MM.1S (cell line): ENCODE measurements around the gene PPP6R1.

Source experiments
- DNase-seq: peaks from one replicate; pipeline ENCODE4 v3.0.0-alpha.2; 2015
- H2AFZ ChIP-seq: fragments of 300-600 bp; sonication (generic); 2 replicates; pipeline ENCODE4 v1.6.0; 2016; ENCODE audit warnings: antibody characterized with exemption, low read length
- H3F3A ChIP-seq: fragments of 300-600 bp; sonication (generic); 2 replicates; pipeline ENCODE4 v1.6.1; 2016; ENCODE audit warnings: mild to moderate bottlenecking, antibody characterized with exemption, low read length, moderate library complexity, mixed read lengths; ENCODE audit not compliant: insufficient read depth
- H3K27ac ChIP-seq: fragments of 300-600 bp; sonication (generic); 2 replicates; pipeline ENCODE4 v1.5.1; 2016; ENCODE audit warnings: mild to moderate bottlenecking, low read length
- H3K27me3 ChIP-seq: fragments of 300-600 bp; sonication (generic); replicated peaks from 2 replicates; pipeline ENCODE4 v1.6.0; 2016; ENCODE audit warnings: low read length; ENCODE audit not compliant: insufficient read depth
- H3K36me3 ChIP-seq: fragments of 300-600 bp; sonication (generic); replicated peaks from 2 replicates; pipeline ENCODE4 v1.6.1; 2016; ENCODE audit warnings: mild to moderate bottlenecking, low read length, mixed read lengths; ENCODE audit not compliant: insufficient read depth
- H3K4me1 ChIP-seq: fragments of 300-600 bp; sonication (generic); 2 replicates; pipeline ENCODE4 v1.6.1; 2016; ENCODE audit warnings: low read length, mixed read lengths
- H3K4me2 ChIP-seq: fragments of 300-600 bp; sonication (generic); 2 replicates; pipeline ENCODE4 v1.6.0; 2016; ENCODE audit warnings: low read depth, low read length
- H3K4me3 ChIP-seq: fragments of 300-600 bp; sonication (generic); 2 replicates; pipeline ENCODE4 v1.5.1; 2016; ENCODE audit warnings: low read length, mixed read lengths
- H3K79me2 ChIP-seq: fragments of 300-600 bp; sonication (generic); 2 replicates; pipeline ENCODE4 v1.6.1; 2016; ENCODE audit warnings: mixed run types, low read length, mixed read lengths
- H3K9ac ChIP-seq: fragments of 300-600 bp; sonication (generic); 2 replicates; pipeline ENCODE4 v1.6.1; 2016; ENCODE audit warnings: low read length, mixed read lengths
- H3K9me2 ChIP-seq: fragments of 300-600 bp; sonication (generic); replicated peaks from 2 replicates; pipeline ENCODE4 v1.6.1; 2016; ENCODE audit warnings: mild to moderate bottlenecking, low read length, mixed read lengths; ENCODE audit not compliant: insufficient read depth
- H3K9me3 ChIP-seq: fragments of 300-600 bp; sonication (generic); replicated peaks from 2 replicates; pipeline ENCODE4 v1.6.1; 2016; ENCODE audit warnings: mild to moderate bottlenecking, low read length, mixed read lengths; ENCODE audit not compliant: insufficient read depth
- H4K20me1 ChIP-seq: fragments of 300-600 bp; sonication (generic); 2 replicates; pipeline ENCODE4 v1.6.1; 2016; ENCODE audit warnings: mild to moderate bottlenecking, low read length, moderate library complexity, mixed read lengths; ENCODE audit not compliant: insufficient read depth
- CTCF ChIP-seq: fragments of 300-600 bp; sonication (generic); IDR thresholded peaks from 2 replicates; pipeline ENCODE4 v1.5.1; 2016; ENCODE audit warnings: antibody characterized with exemption, low read length, mixed read lengths
- EZH2 ChIP-seq: fragments of 300-600 bp; sonication (generic); optimal IDR thresholded peaks from 2 replicates; pipeline ENCODE3; 2017; ENCODE audit warnings: low read depth, mild to moderate bottlenecking, antibody characterized with exemption, low read length, mixed read lengths
- EZH2phosphoT487 ChIP-seq: fragments of 300-600 bp; sonication (generic); IDR thresholded peaks from 2 replicates; pipeline ENCODE4 v1.6.1; 2018; ENCODE audit warnings: antibody characterized with exemption, low read length

The PPP6R1 gene

GRCh38 chr19:55229145-55229788 lies 29.6 kb downstream of the PPP6R1 start:
- H3K4me3 ChIP-seq = no peak overlapping the region

GRCh38 chr19:55228403-55229031 lies 30.3 kb downstream of the PPP6R1 start, which contains the start of gene TMEM86B:
Gene TMEM86B (minus strand): TSS chr19:55228763. CDS start chr19:55228741, 22 bp downstream.
- peaks cover 15% of the 10 kb centered on the region for H3K79me2 ChIP-seq
- H2AFZ ChIP-seq = no peak within 1 kb of the TSS
- no peak within 1 kb of the TSS for H3K4me2 ChIP-seq
- H3K4me3 ChIP-seq = no peak within 1 kb of the TSS
- peaks cover 5% of the 10 kb centered on the region; the same call in 1 of the 2 replicates for H4K20me1 ChIP-seq
- no peak within 1 kb of the TSS for H3K27ac ChIP-seq
- no peaks in the 10 kb centered on the region for H3F3A ChIP-seq
- H3K36me3 ChIP-seq = peaks cover 13% of the 10 kb centered on the region; the same call in 1 of the 2 replicates
- H3K27me3 ChIP-seq = no peaks in the 10 kb centered on the region
- H3K9me3 ChIP-seq = no peaks in the 10 kb centered on the region
- H3K9ac ChIP-seq = no peak within 1 kb of the TSS
- no peak for TF ChIP-seq EZH2
- no peak for TF ChIP-seq CTCF
- no peak for TF ChIP-seq EZH2phosphoT487
- DNase-seq = no peak
- H3K4me1 ChIP-seq = no peaks in the 10 kb centered on the region
- H3K9me2 ChIP-seq = no peaks in the 10 kb centered on the region

More at GRCh38 chr19:55229145-55229788, 29.6 kb downstream of the PPP6R1 start:
- Histone ChIP-seq H3K9me2 (no peaks in the 10 kb centered on the region), H3F3A (no peaks in the 10 kb centered on the region), H3K9ac (no peak overlapping the region), H3K36me3 (peaks cover 13% of the 10 kb centered on the region; the same call in 1 of the 2 replicates), H3K4me1 (no peaks in the 10 kb centered on the region), H3K27me3 (no peaks in the 10 kb centered on the region), H3K9me3 (no peaks in the 10 kb centered on the region), H2AFZ (no peak overlapping the region), H4K20me1 (peaks cover 5% of the 10 kb centered on the region; the same call in 1 of the 2 replicates), H3K79me2 (peaks cover 21% of the 10 kb centered on the region), H3K27ac (no peak overlapping the region), H3K4me2 (no peak overlapping the region)
- DNase-seq = no peak
- TF ChIP-seq EZH2phosphoT487 = no peak
- no peak for TF ChIP-seq CTCF
- no peak for TF ChIP-seq EZH2

- no peak overlapping the region for H3K4me3 ChIP-seq
- no peak for DNase-seq
Observed at GRCh38 chr19:55228015-55228391, 30.8 kb downstream of the PPP6R1 start.

More at GRCh38 chr19:55228015-55228391, 30.8 kb downstream of the PPP6R1 start:
- H3K79me2 ChIP-seq = peaks cover 10% of the 10 kb centered on the region; the same call in 1 of the 2 replicates
- no peak overlapping the region for H2AFZ ChIP-seq
- no peaks in the 10 kb centered on the region for H3K9me3 ChIP-seq
- no peak overlapping the region for H3K9ac ChIP-seq
- H3K4me2 ChIP-seq = no peak overlapping the region
- H3K27me3 ChIP-seq = no peaks in the 10 kb centered on the region
- TF ChIP-seq CTCF (no peak), EZH2 (no peak), EZH2phosphoT487 (no peak)
- H3K4me1 ChIP-seq = no peaks in the 10 kb centered on the region
- H3K27ac ChIP-seq = no peak overlapping the region
- no peaks in the 10 kb centered on the region for H3K9me2 ChIP-seq
- no peaks in the 10 kb centered on the region for H3F3A ChIP-seq
- peaks cover 8% of the 10 kb centered on the region; the same call in 1 of the 2 replicates for H3K36me3 ChIP-seq
- peaks cover under 1% of the 10 kb centered on the region; the same call in 1 of the 2 replicates for H4K20me1 ChIP-seq
